Heart right ventricle (tissue), 16 donors: ENCODE measurements around the gene KBTBD8. TPM values are rescaled to one million over a fixed set of nuclear protein-coding genes. Genes with fewer than 3 reads are reported as not detected.

ENCODE experiments used
- ATAC-seq, 8 donors: fragments of 200-7000 bp; cut with Tn5 transposase; one replicate each; pipeline ENCODE4 v1.9.1; 2020; ENCODE audit warnings: mild to moderate bottlenecking in 8 of 8, moderate library complexity in 8 of 8, moderate number of reproducible peaks in 1 of 8
- DNase-seq, 2 donors: peaks; one replicate each; pipeline ENCODE4 v3.0.0-alpha.2; 2020
- H3K27ac ChIP-seq, 10 donors: fragments of 200-600 bp; sonication (generic) in 2 of 10; one replicate each; pipeline versions ENCODE4 v1.5.0 to v1.8.0; 2020 to 2022; ENCODE audit warnings: mild to moderate bottlenecking in 3 of 10
- H3K27me3 ChIP-seq, 7 donors: fragments of 200-600 bp; one replicate each; pipeline ENCODE4 v1.8.0; 2021 to 2022; ENCODE audit warnings: mild to moderate bottlenecking in 2 of 7
- H3K36me3 ChIP-seq, 9 donors: fragments of 200-600 bp; sonication (generic) in 1 of 9; one replicate each; pipeline versions ENCODE4 v1.5.0 to v1.8.0; 2020 to 2022; ENCODE audit warnings: mild to moderate bottlenecking in 2 of 9
- H3K4me1 ChIP-seq, 9 donors: fragments of 200-600 bp; sonication (generic) in 1 of 9; one replicate each; pipeline versions ENCODE4 v1.5.0 to v1.8.0; 2020 to 2022; ENCODE audit warnings: mild to moderate bottlenecking in 4 of 9
- H3K4me3 ChIP-seq, 10 donors: fragments of 200-600 bp; sonication (generic) in 2 of 10; one replicate each; pipeline versions ENCODE4 v1.5.0 to v1.8.0; 2020 to 2022; ENCODE audit warnings: mild to moderate bottlenecking in 7 of 10, moderate library complexity in 2 of 10
- H3K9me3 ChIP-seq, 11 donors: fragments of 200-600 bp in 10 of 11; sonication (generic) in 2 of 11; one replicate each; pipeline versions ENCODE4 v1.5.0 to v1.8.0; 2013 to 2022; ENCODE audit warnings: mild to moderate bottlenecking in 2 of 11, control low read depth in 1 of 11, moderate library complexity in 1 of 11
- CTCF ChIP-seq, 9 donors: fragments of 200-600 bp; sonication (generic) in 2 of 9; IDR thresholded peaks; one replicate each; pipeline versions ENCODE4 v1.5.0 to v1.8.0; 2021 to 2022; ENCODE audit warnings: antibody characterized with exemption in 9 of 9, mild to moderate bottlenecking in 5 of 9, moderate library complexity in 1 of 9
- WGBS, 2 donors: extraction: QIAGEN DNeasy Blood & Tissue Kit; methylation state at CpG; one replicate each; pipeline ENCODE4 v1.1.7; 2013; ENCODE audit warnings: inconsistent platforms in 1 of 2; 5-methylcytosine and 5-hydroxymethylcytosine counted together
- intact Hi-C, 10 donors: fragments of 100-400 bp; cut with DNase I; formaldehyde crosslinking; loops; one replicate each; pipeline versions ENCODE4 v1.11.1 to v1.14.2; 2022
- polyA plus RNA-seq, 2 donors: library from polyadenylated mRNA; stranded (reverse); fragments of 200-250 nt; gene quantifications; one replicate each; pipeline ENCODE4 v1.2.3, GENCODE V29; 2013
- total RNA-seq, 10 donors: library from RNA; stranded (reverse); fragmentation: NEBNext Ultra II Directional in 3 of 10; extraction: Animal tissue kit (Norgen Biotek cat#: 25700) in 3 of 10; gene quantifications; one replicate each; pipeline versions ENCODE4 v1.2.1 to v1.2.4, GENCODE V29; 2021 to 2023
- donor health status: Arrhythmogenic right ventricular cardiomyopathy.
- donor health status: ischemic (EF 13 %, LVEDD 7.1; RV severe dilation, severe dysfunction).
- donor health status: healthy with polysubstance abuse.
- donor health status: DM: no; HTN: yes; CAD: no.
- donor health status: DM: no; HTN: no; CAD: no.
- donor health status: ischemic (EF 25% LVEDD 6.9; RV normal size, moderate dysfunction).
- donor health status: ischemic (EF 25% LVEDD 5.7; RV mildly dilated, moderate dysfunction).
- donor health status: healthy.
- donor health status: DM: yes; HTN: yes; CAD: no.
- donor health status: Ischemic cardiomyopathy.
- donor health status: ischemic (EF 35%, LVEDD 5.7; RV mildly dilated, moderate dysfunction).
- donor health status: nonischemic (EF 11% LVEDD 7.7; RV severe dilation, severe dysfunction).
- donor health status: DM: yes; HTN: yes; CAD: no.
- donor health status: PGD.
- donor health status: ischemic (EF 29% LVEDD 5.4; RV normal size, mild dysfunction).
- donor health status: nonischemic (EF 23%, LVEDD 6.1; RV moderate dilation, normal function).

The KBTBD8 gene
- total and polyA plus RNA-seq, 12 donors = 1.2 to 11.4 (median 4.5) TPM

- H3K4me3 ChIP-seq = no peak overlapping the region
- H3K9me3 ChIP-seq = no peaks in the 10 kb centered on the region
- H3K27ac ChIP-seq = no peak overlapping the region
- WGBS, 2 donors = 73 to 76% methylated on average over 5 of the region's 5 CpGs
- no peak for ATAC-seq
- no peaks in the 10 kb centered on the region for H3K27me3 ChIP-seq
- peaks cover 0 to 7% (median 0%) of the 10 kb centered on the region in 9 donors for H3K4me1 ChIP-seq
- intact Hi-C loops = no loop called here
- no peaks in the 10 kb centered on the region for H3K36me3 ChIP-seq
- TF ChIP-seq CTCF (IDR thresholded peaks at IDR 0.05) = no peak
- DNase-seq = no peak
Observed at GRCh38 chr3:67028001-67028784, 30.1 kb downstream of the KBTBD8 start.

GRCh38 chr3:67030785-67031740 lies 33.0 kb downstream of the KBTBD8 start:
- intact Hi-C loops = loop anchor here in 3 of 10 donors (10.0 kb wide), 1 partner anchor 56 kb away; no protein-coding TSS in a partner anchor

GRCh38 chr3:67031986-67032385 lies 33.9 kb downstream of the KBTBD8 start:
- H3K27ac ChIP-seq = no peak overlapping the region
- no peaks in the 10 kb centered on the region for H3K9me3 ChIP-seq
- WGBS, 2 donors = 43 to 53% methylated on average over 1 of the region's 1 CpG
- H3K36me3 ChIP-seq = no peaks in the 10 kb centered on the region
- no peak for DNase-seq
- ATAC-seq = no peak
- intact Hi-C loops = loop anchor here in 3 of 10 donors (10.0 kb wide), 1 partner anchor 57 kb away; no protein-coding TSS in a partner anchor
- peaks cover 0 to 7% (median 0%) of the 10 kb centered on the region in 9 donors for H3K4me1 ChIP-seq
- no peaks in the 10 kb centered on the region for H3K27me3 ChIP-seq
- TF ChIP-seq CTCF (IDR thresholded peaks at IDR 0.05) = no peak
- H3K4me3 ChIP-seq = no peak overlapping the region

More at GRCh38 chr3:67030785-67031740, 33.0 kb downstream of the KBTBD8 start:
- ATAC-seq (peak in 1 of 8 donors; percentile 17), DNase-seq (no peak)
- Histone ChIP-seq H3K27me3 (no peaks in the 10 kb centered on the region), H3K9me3 (no peaks in the 10 kb centered on the region), H3K4me3 (no peak overlapping the region), H3K36me3 (no peaks in the 10 kb centered on the region), H3K27ac (no peak overlapping the region), H3K4me1 (peaks cover 0 to 7% (median 0%) of the 10 kb centered on the region in 9 donors)
- WGBS, 2 donors = 32 to 38% methylated on average over 3 of the region's 3 CpGs
- no peak for TF ChIP-seq CTCF (IDR thresholded peaks at IDR 0.05)

- H3K27me3 ChIP-seq = no peaks in the 10 kb centered on the region
- intact Hi-C loops = loop anchor here in 3 of 10 donors (10.0 kb wide), 1 partner anchor 58 kb away; no protein-coding TSS in a partner anchor
- ATAC-seq = no peak
- TF ChIP-seq CTCF (IDR thresholded peaks at IDR 0.05) = no peak
- H3K4me3 ChIP-seq = no peak overlapping the region
- 69 to 89% methylated on average over 2 of the region's 2 CpGs for WGBS, 2 donors
- H3K4me1 ChIP-seq = peaks cover 0 to 7% (median 0%) of the 10 kb centered on the region in 9 donors
- no peaks in the 10 kb centered on the region for H3K9me3 ChIP-seq
- DNase-seq = no peak
- H3K27ac ChIP-seq = no peak overlapping the region
- no peaks in the 10 kb centered on the region for H3K36me3 ChIP-seq
Observed at GRCh38 chr3:67033079-67033478, 35.0 kb downstream of the KBTBD8 start.
